ENCODE results near the gene IGSF21. TPM values are rescaled to one million over a fixed set of nuclear protein-coding genes. Genes with fewer than 3 reads are reported as not detected.

The IGSF21 gene
- total RNA-seq, 1 donor = not detected

GRCh38 chr1:18069903-18070302 lies 37.7 kb upstream of the IGSF21 start:
- H3K36me3 ChIP-seq (ENCODE audit: insufficient read depth, low read length) = no peaks in the 10 kb centered on the region
- no peak overlapping the region for H2AFZ ChIP-seq (ENCODE audit: low read length)
- H3K4me2 ChIP-seq (ENCODE audit: insufficient read depth, low read length) = no peak overlapping the region
- no peaks in the 10 kb centered on the region for H3K4me1 ChIP-seq (ENCODE audit: insufficient read depth, low read length)
- no peaks in the 10 kb centered on the region for H4K20me1 ChIP-seq (ENCODE audit: insufficient read depth, low read length)
- H3K27me3 ChIP-seq (ENCODE audit: insufficient read depth, low read length) = no peaks in the 10 kb centered on the region
- no peak overlapping the region for H3K27ac ChIP-seq (ENCODE audit: low read depth, low read length)
- no peak for TF ChIP-seq CTCF (IDR thresholded peaks at IDR 0.05; ENCODE audit: extremely low read depth, low read depth, low read length)
- H3K79me2 ChIP-seq (ENCODE audit: insufficient read depth, low read length) = no peaks in the 10 kb centered on the region
- DNase-seq (ENCODE audit: insufficient read length, low spot score, missing footprints) = no peak
- H3K4me3 ChIP-seq (ENCODE audit: insufficient read depth, low read length) = no peak overlapping the region
- H3K9me3 ChIP-seq (ENCODE audit: low read depth, low read length) = no peaks in the 10 kb centered on the region

GRCh38 chr1:18072066-18072465 lies 35.5 kb upstream of the IGSF21 start:
- no peaks in the 10 kb centered on the region for H3K27me3 ChIP-seq (ENCODE audit: insufficient read depth, low read length)
- H3K9me3 ChIP-seq (ENCODE audit: low read depth, low read length) = no peaks in the 10 kb centered on the region
- no peaks in the 10 kb centered on the region for H3K36me3 ChIP-seq (ENCODE audit: insufficient read depth, low read length)
- no peaks in the 10 kb centered on the region for H3K79me2 ChIP-seq (ENCODE audit: insufficient read depth, low read length)
- no peak overlapping the region for H3K27ac ChIP-seq (ENCODE audit: low read depth, low read length)
- TF ChIP-seq CTCF (IDR thresholded peaks at IDR 0.05; ENCODE audit: extremely low read depth, low read depth, low read length) = no peak
- no peaks in the 10 kb centered on the region for H4K20me1 ChIP-seq (ENCODE audit: insufficient read depth, low read length)
- H3K4me3 ChIP-seq (ENCODE audit: insufficient read depth, low read length) = no peak overlapping the region
- DNase-seq (ENCODE audit: insufficient read length, low spot score, missing footprints) = no peak
- H2AFZ ChIP-seq (ENCODE audit: low read length) = no peak overlapping the region
- H3K4me1 ChIP-seq (ENCODE audit: insufficient read depth, low read length) = no peaks in the 10 kb centered on the region
- H3K4me2 ChIP-seq (ENCODE audit: insufficient read depth, low read length) = no peak overlapping the region

- H4K20me1 ChIP-seq (ENCODE audit: insufficient read depth, low read length) = no peaks in the 10 kb centered on the region
- no peaks in the 10 kb centered on the region for H3K9me3 ChIP-seq (ENCODE audit: low read depth, low read length)
- no peak overlapping the region for H2AFZ ChIP-seq (ENCODE audit: low read length)
- no peak overlapping the region for H3K27ac ChIP-seq (ENCODE audit: low read depth, low read length)
- no peak overlapping the region for H3K4me2 ChIP-seq (ENCODE audit: insufficient read depth, low read length)
- H3K79me2 ChIP-seq (ENCODE audit: insufficient read depth, low read length) = no peaks in the 10 kb centered on the region
- no peaks in the 10 kb centered on the region for H3K36me3 ChIP-seq (ENCODE audit: insufficient read depth, low read length)
- no peaks in the 10 kb centered on the region for H3K4me1 ChIP-seq (ENCODE audit: insufficient read depth, low read length)
- H3K27me3 ChIP-seq (ENCODE audit: insufficient read depth, low read length) = no peaks in the 10 kb centered on the region
- no peak overlapping the region for H3K4me3 ChIP-seq (ENCODE audit: insufficient read depth, low read length)
- no peak for DNase-seq (ENCODE audit: insufficient read length, low spot score, missing footprints)
- no peak for TF ChIP-seq CTCF (IDR thresholded peaks at IDR 0.05; ENCODE audit: extremely low read depth, low read depth, low read length)
Observed at GRCh38 chr1:18073066-18073642, 34.4 kb upstream of the IGSF21 start.

GRCh38 chr1:18077657-18078215 lies 29.9 kb upstream of the IGSF21 start:
- DNase-seq (ENCODE audit: insufficient read length, low spot score, missing footprints) = no peak
- H3K4me1 ChIP-seq (ENCODE audit: insufficient read depth, low read length) = no peaks in the 10 kb centered on the region
- H3K36me3 ChIP-seq (ENCODE audit: insufficient read depth, low read length) = no peaks in the 10 kb centered on the region
- H3K27me3 ChIP-seq (ENCODE audit: insufficient read depth, low read length) = no peaks in the 10 kb centered on the region
- H3K79me2 ChIP-seq (ENCODE audit: insufficient read depth, low read length) = no peaks in the 10 kb centered on the region
- no peak overlapping the region for H3K4me3 ChIP-seq (ENCODE audit: insufficient read depth, low read length)
- H2AFZ ChIP-seq (ENCODE audit: low read length) = no peak overlapping the region
- TF ChIP-seq CTCF (IDR thresholded peaks at IDR 0.05; ENCODE audit: extremely low read depth, low read depth, low read length) = no peak
- no peaks in the 10 kb centered on the region for H4K20me1 ChIP-seq (ENCODE audit: insufficient read depth, low read length)
- no peak overlapping the region for H3K4me2 ChIP-seq (ENCODE audit: insufficient read depth, low read length)
- no peaks in the 10 kb centered on the region for H3K9me3 ChIP-seq (ENCODE audit: low read depth, low read length)
- no peak overlapping the region for H3K27ac ChIP-seq (ENCODE audit: low read depth, low read length)
